Endodermal cell (in vitro differentiated cells): Measurements from ENCODE around the gene OBP2B. TPM values are rescaled to one million over a fixed set of nuclear protein-coding genes. Genes with fewer than 3 reads are reported as not detected.

Source experiments
- DNase-seq: peaks from one replicate; pipeline ENCODE4 v3.0.0-alpha.2; 2017
- H3K27ac ChIP-seq: 2 replicates; pipeline ENCODE4 v1.5.1; 2013; ENCODE audit warnings: mild to moderate bottlenecking, low read depth, low read length, moderate library complexity
- H3K27me3 ChIP-seq: 2 replicates; pipeline ENCODE4 v1.6.1; 2013; ENCODE audit warnings: mild to moderate bottlenecking, low read length, moderate library complexity; ENCODE audit not compliant: insufficient read depth, control insufficient read depth, poor library complexity, severe bottlenecking
- H3K36me3 ChIP-seq: 2 replicates; pipeline ENCODE4 v1.7.0; 2013; ENCODE audit warnings: mild to moderate bottlenecking, low read length, moderate library complexity; ENCODE audit not compliant: control insufficient read depth, insufficient read depth
- H3K4me1 ChIP-seq: one replicate; pipeline ENCODE4 v1.7.0; 2013; ENCODE audit warnings: low read length; ENCODE audit not compliant: control insufficient read depth, insufficient read depth
- H3K4me3 ChIP-seq: 2 replicates; pipeline ENCODE4 v1.5.1; 2013; ENCODE audit warnings: mild to moderate bottlenecking, low read length, moderate library complexity
- H3K9ac ChIP-seq: 2 replicates; pipeline ENCODE4 v1.6.1; 2013; ENCODE audit warnings: mild to moderate bottlenecking, low read length, moderate library complexity; ENCODE audit not compliant: poor library complexity, severe bottlenecking; ENCODE audit errors: extremely low read depth
- H3K9me3 ChIP-seq: 2 replicates; pipeline ENCODE4 v1.6.1; 2013; ENCODE audit warnings: mild to moderate bottlenecking, low read length, moderate library complexity; ENCODE audit not compliant: control insufficient read depth
- H3K27ac Mint-ChIP-seq: 2 replicates; pipeline ENCODE4 v1.8.0; 2020; ENCODE audit warnings: mixed read lengths
- H3K27me3 Mint-ChIP-seq: 2 replicates; pipeline ENCODE4 v1.8.0; 2021; ENCODE audit warnings: mild to moderate bottlenecking, mixed read lengths; ENCODE audit not compliant: insufficient read depth
- H3K36me3 Mint-ChIP-seq: 2 replicates; pipeline ENCODE4 v1.8.0; 2020; ENCODE audit warnings: low read depth, mixed read lengths
- H3K4me1 Mint-ChIP-seq: 2 replicates; pipeline ENCODE4 v1.8.0; 2020; ENCODE audit warnings: mixed read lengths
- H3K4me3 Mint-ChIP-seq: 2 replicates; pipeline ENCODE4 v1.8.0; 2020; ENCODE audit warnings: mild to moderate bottlenecking, moderate library complexity, mixed read lengths
- H3K9me3 Mint-ChIP-seq: 2 replicates; pipeline ENCODE4 v1.8.0; 2020; ENCODE audit warnings: mild to moderate bottlenecking, mixed read lengths
- CTCF ChIP-seq: fragments of 200-600 bp; sonication (generic); conservative IDR thresholded peaks from 2 replicates; pipeline ENCODE4 v1.5.0; 2021; ENCODE audit warnings: antibody characterized with exemption, mild to moderate bottlenecking
- WGBS, 2 experiments: methylation state at CpG; one replicate each; pipeline versions ENCODE4 v1.1.5 to v1.1.7; 2013; ENCODE audit warnings: missing lambda C conversion rate in 2 of 2, mixed read lengths in 1 of 2; ENCODE audit not compliant: insufficient coverage in 1 of 2, insufficient read length in 1 of 2; 5-methylcytosine and 5-hydroxymethylcytosine counted together
- total RNA-seq, 2 donors: library from RNA; stranded (reverse); fragmentation: NEBNext Ultra II Directional in 1 of 2; extraction: Animal tissue kit (Norgen Biotek cat#: 25700) in 1 of 2; gene quantifications; 2 replicates in 1 of 2; 3 replicates in 1 of 2; pipeline ENCODE4 v1.2.1, GENCODE V29; 2021

Gene OBP2B
- total RNA-seq, 2 donors from 2014 or later: not detected

DNA sequence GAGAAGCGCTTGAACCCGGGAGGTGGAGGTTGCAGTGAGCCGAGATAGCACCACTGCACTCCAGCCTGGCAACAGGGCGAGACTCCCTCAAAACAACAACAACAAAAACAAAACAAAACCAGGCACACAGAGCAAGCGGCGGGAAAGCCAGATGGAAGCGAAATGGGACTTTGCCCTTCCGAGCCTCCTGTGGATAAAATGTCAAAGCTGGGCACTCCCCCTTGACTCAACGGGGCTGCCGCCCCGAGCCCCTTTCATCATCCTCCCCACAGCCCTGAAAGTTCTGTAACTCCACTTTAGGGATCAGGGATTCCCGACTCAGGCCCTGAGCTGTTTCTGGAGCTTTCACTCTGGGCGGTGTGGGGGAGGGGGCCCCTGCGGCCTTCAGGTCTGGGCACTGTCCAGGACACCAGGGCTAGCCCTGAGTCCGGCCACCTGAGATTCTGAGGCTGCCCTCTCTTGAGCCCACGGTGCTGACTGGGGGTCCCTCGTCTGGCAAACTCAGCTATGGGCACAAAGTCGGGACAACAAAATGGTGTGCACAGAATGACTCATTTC is 30.6 kb upstream of the OBP2B start:
- H3K27me3 ChIP-seq: no peaks in the 10 kb centered on the region
- no peak for DNase-seq
- H3K4me1 ChIP-seq: no peaks in the 10 kb centered on the region
- no peaks in the 10 kb centered on the region for H3K9me3 ChIP-seq
- Mint-ChIP-seq H3K36me3 (no peaks in the 10 kb centered on the region), H3K27me3 (peaks cover 17% of the 10 kb centered on the region), H3K4me3 (no peak overlapping the region), H3K9me3 (no peaks in the 10 kb centered on the region), H3K4me1 (no peaks in the 10 kb centered on the region), H3K27ac (no peak overlapping the region)
- no peak overlapping the region for H3K27ac ChIP-seq
- H3K9ac ChIP-seq: no peak overlapping the region
- H3K36me3 ChIP-seq: no peaks in the 10 kb centered on the region
- 84 to 87% methylated on average over 8 to 18 of the region's 18 CpGs for WGBS, 2 experiments
- H3K4me3 ChIP-seq: no peak overlapping the region
- TF ChIP-seq CTCF: no peak

- H3K27ac Mint-ChIP-seq: peak overlapping the region; percentile 95
- no peaks in the 10 kb centered on the region for H3K4me1 ChIP-seq
- H3K9ac ChIP-seq: peak overlapping the region; percentile 17
- no peaks in the 10 kb centered on the region for H3K36me3 ChIP-seq
- peak overlapping the region; percentile 6 for H3K27ac ChIP-seq
- TF ChIP-seq CTCF: peak; percentile 99
- peak; percentile 96 for DNase-seq
- no peaks in the 10 kb centered on the region for H3K9me3 ChIP-seq
- no peaks in the 10 kb centered on the region for H3K4me1 Mint-ChIP-seq
- H3K4me3 ChIP-seq: peak overlapping the region; percentile 80
- H3K9me3 Mint-ChIP-seq: no peaks in the 10 kb centered on the region
- no peaks in the 10 kb centered on the region for H3K27me3 ChIP-seq
- WGBS, 2 experiments: 16 to 18% methylated on average over 15 to 26 of the region's 26 CpGs
- H3K27me3 Mint-ChIP-seq: peaks cover 14% of the 10 kb centered on the region
- H3K36me3 Mint-ChIP-seq: no peaks in the 10 kb centered on the region
- peak overlapping the region; percentile 62 for H3K4me3 Mint-ChIP-seq
These were observed 29.9 kb upstream of the OBP2B start for GRCh38 chr9:133238851-133239532.

DNA sequence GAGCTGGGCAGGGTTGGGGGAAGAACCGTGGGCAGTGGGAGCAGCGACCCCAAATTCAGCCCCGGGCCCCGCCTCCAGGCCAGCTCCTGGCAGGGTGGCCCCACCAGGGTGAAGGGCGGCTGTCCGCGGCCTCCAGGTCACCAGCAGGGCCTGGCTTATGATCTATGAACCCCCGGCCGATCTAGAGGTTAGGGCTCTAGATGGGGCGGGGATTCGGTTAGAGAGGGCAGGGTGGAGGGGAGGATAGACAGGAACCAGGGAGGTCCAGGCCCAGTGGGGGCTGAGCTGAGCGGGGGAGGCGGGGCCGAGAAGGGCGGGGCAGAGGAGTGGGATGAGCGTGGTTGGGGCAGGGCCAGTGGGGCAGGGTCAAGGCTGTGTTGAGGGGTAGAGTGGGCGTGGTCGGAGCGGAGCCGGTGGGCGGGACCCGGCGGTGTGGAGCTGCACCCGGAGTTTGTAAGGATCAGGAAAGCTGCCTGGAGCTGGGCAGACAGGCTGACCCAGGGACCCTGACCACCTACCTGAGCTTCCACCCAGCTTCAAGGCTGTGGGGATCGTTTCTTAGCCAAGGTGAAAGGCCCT is 29.3 kb upstream of the OBP2B start:
- no peaks in the 10 kb centered on the region for H3K4me1 ChIP-seq
- peak overlapping the region; percentile 95 for H3K27ac Mint-ChIP-seq
- H3K9me3 Mint-ChIP-seq: no peaks in the 10 kb centered on the region
- peak; percentile 100 for DNase-seq
- H3K4me1 Mint-ChIP-seq: no peaks in the 10 kb centered on the region
- no peaks in the 10 kb centered on the region for H3K27me3 ChIP-seq
- no peaks in the 10 kb centered on the region for H3K36me3 ChIP-seq
- peaks cover 14% of the 10 kb centered on the region for H3K27me3 Mint-ChIP-seq
- peak overlapping the region; percentile 62 for H3K4me3 Mint-ChIP-seq
- no peaks in the 10 kb centered on the region for H3K9me3 ChIP-seq
- H3K36me3 Mint-ChIP-seq: no peaks in the 10 kb centered on the region
- H3K9ac ChIP-seq: peak overlapping the region; percentile 17
- no peak overlapping the region for H3K27ac ChIP-seq
- TF ChIP-seq CTCF: no peak
- 11 to 56% methylated on average over 3 to 25 of the region's 25 CpGs for WGBS, 2 experiments
- peak overlapping the region; percentile 80 for H3K4me3 ChIP-seq
